GM12878 (cell line): Measurements from ENCODE around the gene RCOR1. TPM values are rescaled to one million over a fixed set of nuclear protein-coding genes. Genes with fewer than 3 reads are reported as not detected.
A peak's percentile ranks its signal among the peaks of the same experiment; 100 is the strongest.

Experiments used
- ATAC-seq: fragments of 200-7000 bp; cut with Tn5 transposase; 3 replicates; pipeline ENCODE4 v1.9.1; 2020; ENCODE audit warnings: mild to moderate bottlenecking, moderate library complexity
- BruUV-seq: library from RNA; stranded (reverse); fragments of 400-500 nt; replicated peaks from 2 replicates; lab custom pipeline; 2021; lab: Mats Ljungman, UMichigan
- CTCF ChIA-PET: fragments of 300-600 bp; sonication (Branson Sonifier 250); formaldehyde crosslinking; extraction: SDS; loops from one replicate; lab custom pipeline; 2021; ENCODE audit warnings: inconsistent platforms; lab: Yijun Ruan, JAX
- POLR2A ChIA-PET: fragments of 350-600 bp; formaldehyde crosslinking; extraction: SDS; loops from one replicate; lab custom pipeline; 2021; ENCODE audit warnings: inconsistent platforms; lab: Charles Lee
- RAD21 ChIA-PET: fragments of 300-600 bp; sonication (Branson Sonifier 250); formaldehyde crosslinking; loops from one replicate; lab custom pipeline; 2023; ENCODE audit warnings: antibody characterized with exemption; ENCODE audit not compliant: unreplicated experiment; lab: Charles Lee
- SMC1A ChIA-PET: fragments of 300-600 bp; sonication (Branson Sonifier 250); formaldehyde crosslinking; loops from one replicate; lab custom pipeline; 2023; ENCODE audit not compliant: unreplicated experiment, uncharacterized antibody; lab: Charles Lee
- DNase-seq: peaks from one replicate; pipeline ENCODE4 v3.0.0-alpha.2; 2011; ENCODE audit warnings: low read depth, low spot score
- FAIRE-seq: peaks from 3 replicates; lab custom pipeline; 2011; peaks lifted over from hg19 to GRCh38; lab: Jason Lieb, UNC
- H2AFZ ChIP-seq: 2 replicates; pipeline ENCODE4 v1.6.0; 2011; ENCODE audit warnings: low read depth, low read length, control low read depth; ENCODE audit not compliant: control insufficient read depth
- H3K27ac ChIP-seq: 2 replicates; pipeline ENCODE4 v1.5.1; 2011; ENCODE audit warnings: control low read depth; ENCODE audit not compliant: control insufficient read depth, insufficient read depth
- H3K27me3 ChIP-seq, 2 experiments: replicated peaks in 1 of 2; 2 replicates each; pipeline versions ENCODE4 v1.6.0 to v1.6.1; 2011; ENCODE audit warnings: low read length in 1 of 2; ENCODE audit not compliant: control insufficient read depth in 2 of 2, insufficient read depth in 2 of 2
- H3K36me3 ChIP-seq, 2 experiments: 2 replicates each; pipeline ENCODE4 v1.5.1; 2011; ENCODE audit warnings: low read length in 1 of 2; ENCODE audit not compliant: control insufficient read depth in 2 of 2, insufficient read depth in 2 of 2
- H3K4me1 ChIP-seq: 2 replicates; pipeline ENCODE4 v1.6.1; 2011; ENCODE audit warnings: mild to moderate bottlenecking, low read length, moderate library complexity, mixed read lengths; ENCODE audit not compliant: control insufficient read depth, insufficient read depth
- H3K4me2 ChIP-seq: 2 replicates; pipeline ENCODE4 v1.6.0; 2011; ENCODE audit warnings: control low read depth; ENCODE audit not compliant: control insufficient read depth, insufficient read depth
- H3K4me3 ChIP-seq: fragments of 200-600 bp; sonication (generic); 2 replicates; pipeline ENCODE4 v1.5.1; 2016
- H3K79me2 ChIP-seq: 2 replicates; pipeline ENCODE4 v1.6.0; 2011; ENCODE audit warnings: low read length; ENCODE audit not compliant: control insufficient read depth, insufficient read depth
- H3K9ac ChIP-seq: 2 replicates; pipeline ENCODE4 v1.8.0; 2011; ENCODE audit warnings: low read length, control low read depth, mixed read lengths; ENCODE audit not compliant: control insufficient read depth, insufficient read depth
- H3K9me3 ChIP-seq: replicated peaks from 3 replicates; pipeline ENCODE4 v1.5.1; 2011; ENCODE audit warnings: mild to moderate bottlenecking, low read length; ENCODE audit not compliant: control insufficient read depth, insufficient read depth
- H4K20me1 ChIP-seq: 2 replicates; pipeline ENCODE4 v1.6.0; 2011; ENCODE audit not compliant: control insufficient read depth, insufficient read depth
- CHD4 ChIP-seq: fragments of 200-600 bp; sonication (generic); IDR thresholded peaks from 2 replicates; pipeline ENCODE4 v1.6.1; 2016; ENCODE audit warnings: mild to moderate bottlenecking
- CTCF ChIP-seq, 3 experiments: IDR thresholded peaks in 2 of 3; conservative IDR thresholded peaks in 1 of 3; 2 replicates each; pipeline ENCODE4 v1.5.1; 2011; ENCODE audit warnings: low read depth in 3 of 3, low read length in 3 of 3, mild to moderate bottlenecking in 3 of 3, control low read depth in 2 of 3, moderate library complexity in 2 of 3, inconsistent platforms in 1 of 3, mixed read lengths in 1 of 3; ENCODE audit not compliant: control insufficient read depth in 2 of 3, insufficient read depth in 1 of 3; ENCODE audit errors: extremely low read depth in 1 of 3
- MTA2 ChIP-seq: fragments of 450-650 bp; IDR thresholded peaks from 2 replicates; pipeline ENCODE4 v1.6.1; 2016; ENCODE audit warnings: low read depth, mild to moderate bottlenecking, moderate library complexity
- PML ChIP-seq: IDR thresholded peaks from 2 replicates; pipeline ENCODE4 v1.6.1; 2012; ENCODE audit warnings: low read length, inconsistent platforms
- RAD21 ChIP-seq: IDR thresholded peaks from 2 replicates; pipeline ENCODE4 v1.6.1; 2011; ENCODE audit warnings: mild to moderate bottlenecking, low read depth, low read length, moderate library complexity; ENCODE audit not compliant: insufficient read depth
- SMC3 ChIP-seq: IDR thresholded peaks from 2 replicates; pipeline ENCODE4 v1.6.1; 2011; ENCODE audit warnings: low read length, improper control_type of control experiment, borderline replicate concordance
- WGBS: methylation state at CpG from one replicate; pipeline ENCODE4 v1.1.6; 2016; ENCODE audit warnings: low lambda C conversion rate; ENCODE audit not compliant: insufficient replicate concordance, insufficient coverage; ENCODE audit errors: missing lambda C conversion rate; 5-methylcytosine and 5-hydroxymethylcytosine counted together
- in situ Hi-C: fragments of 300-500 bp; cut with MboI; formaldehyde crosslinking; loops from 9 replicates; pipeline ENCODE4 v1.14.3; 2018; ENCODE audit warnings: mixed read lengths
- intact Hi-C: fragments of 100-400 bp; cut with micrococcal nuclease; formaldehyde crosslinking; loops from one replicate; pipeline ENCODE4 v1.14.2; 2022; ENCODE audit not compliant: unreplicated experiment
- polyA plus RNA-seq, 11 experiments: library from polyadenylated mRNA; depleted of rRNA in 4 of 11; unstranded in 6 of 11; stranded (reverse) in 5 of 11; fragments of >200 nt; fragmentation: Nextera tagmentation in 4 of 11; fragmentation: Illumina TruSeq in 1 of 11; extraction: Ambion mirVana in 4 of 11; extraction: Trizol in 1 of 11; gene quantifications; 1 replicate in 1 of 11; 2 replicates in 10 of 11; pipeline versions ENCODE4 v1.2.1 to v1.2.3, GENCODE V29; 2011 to 2016; ENCODE audit warnings: inconsistent platforms in 2 of 11, missing spikeins in 2 of 11, low read depth in 1 of 11
- total RNA-seq, 4 experiments: library from RNA; depleted of rRNA in 3 of 4; stranded (reverse); fragments of >200 nt in 3 of 4; fragmentation: Illumina TruSeq in 1 of 4; extraction: Trizol in 1 of 4; gene quantifications; 2 replicates each; pipeline versions ENCODE4 v1.2.1 to v1.2.3, GENCODE V29; 2013 to 2021
- TF ChIP-seq, protein P1 (sequence below): fragments of 450-650 bp; IDR thresholded peaks from 2 replicates; pipeline ENCODE4 v1.6.1; 2017; ENCODE audit warnings: mild to moderate bottlenecking

The RCOR1 gene
- total and polyA plus RNA-seq, 10 of the 15 experiments (the other 5 are each of a cell fraction or from before 2014, with no cell fraction given), result 1.6 to 12.2 (median 4.4) TPM

DNA sequence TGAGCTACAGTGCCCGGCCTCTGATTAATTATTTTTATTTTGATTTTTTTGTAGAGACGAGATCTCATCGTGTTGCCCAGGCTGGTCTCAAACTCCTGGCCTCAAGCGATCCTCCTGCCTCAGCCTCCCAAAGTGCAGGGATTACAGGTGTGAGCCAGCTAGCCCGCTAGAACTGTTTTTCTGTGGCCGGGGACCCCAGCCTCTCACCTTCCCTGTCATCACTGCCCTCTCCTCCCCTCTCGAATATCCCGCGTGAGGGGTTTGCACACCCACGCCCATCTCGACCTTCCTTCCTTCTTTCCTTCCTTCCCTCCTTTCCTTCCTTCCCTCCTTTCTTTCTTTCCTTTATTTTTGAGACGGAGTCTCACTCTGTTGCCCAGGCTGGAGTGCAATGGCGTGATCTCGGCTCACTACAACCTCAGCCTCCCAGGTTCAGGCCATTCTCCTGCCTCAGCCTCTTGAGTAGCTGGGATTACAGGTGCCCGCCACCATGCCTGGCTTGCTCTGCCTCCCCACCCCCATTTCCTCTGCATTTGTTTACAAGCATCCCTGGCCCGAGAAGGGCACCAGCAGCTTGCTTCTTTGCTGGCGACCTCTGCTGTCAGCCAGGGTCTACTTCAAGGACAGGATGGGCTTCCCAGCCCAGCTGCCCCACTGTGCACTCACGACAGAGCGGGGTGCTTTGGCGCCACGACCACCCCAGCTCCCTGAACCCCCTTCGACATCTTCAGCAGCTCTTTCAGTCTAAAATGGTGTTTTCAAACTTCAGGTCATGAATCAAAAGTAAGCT, 180.5 kb downstream of the RCOR1 start:
- no peaks in the 10 kb centered on the region for H3K27me3 ChIP-seq
- no peak overlapping the region for H3K4me3 ChIP-seq
- H2AFZ ChIP-seq, result no peak overlapping the region
- H3K4me1 ChIP-seq, result peaks cover 54% of the 10 kb centered on the region
- ATAC-seq, result no peak
- no peaks in the 10 kb centered on the region for H3K36me3 ChIP-seq
- H3K27ac ChIP-seq, result peak overlapping the region; percentile 34; the same call in 1 of the 2 replicates
- intact Hi-C loops, result loop anchor here (10.0 kb wide), 1 partner anchor 248 kb away; no protein-coding TSS in a partner anchor
- no peak for DNase-seq
- 62% methylated on average over 22 of the region's 22 CpGs for WGBS
- ChIA-PET CTCF (interaction anchor here (0.6 to 5.4 kb wide), 17 partner anchors 8 to 248 kb away, joined by 3 to 107 read pairs (median 6); no protein-coding TSS in a partner anchor), POLR2A (interaction anchor here (0.6 to 3.6 kb wide), 8 partner anchors 10 to 79 kb away, joined by 3 to 11 read pairs (median 6); no protein-coding TSS in a partner anchor), SMC1A (interaction anchor here (0.9 to 7.1 kb wide), 11 partner anchors 8 to 163 kb away, joined by 3 to 119 read pairs (median 4); no protein-coding TSS in a partner anchor), RAD21 (interaction anchor here (1.1 to 5.0 kb wide), 11 partner anchors 8 to 178 kb away, joined by 3 to 104 read pairs (median 5); no protein-coding TSS in a partner anchor)
- H3K9me3 ChIP-seq, result no peaks in the 10 kb centered on the region; the same call in 2 of the 3 replicates
- H3K79me2 ChIP-seq, result peaks cover 14% of the 10 kb centered on the region
- TF ChIP-seq SMC3, result peak; percentile 30; the same call in 1 of the 2 replicates
- no peak for TF ChIP-seq CHD4
- TF ChIP-seq MTA2, result no peak
- peak; percentile 55 for TF ChIP-seq RAD21
- peak; percentile 28 to 38 (median 30); a peak in 4 of 6 replicates for TF ChIP-seq CTCF (IDR thresholded peaks at IDR 0.05 in 2 of 3, conservative IDR thresholded peaks at IDR 0.05 in 1 of 3; ENCODE audit: control insufficient read depth in 2 of 3, extremely low read depth in 1 of 3, insufficient read depth in 1 of 3, low read depth in 3 of 3, low read length in 3 of 3)
- TF ChIP-seq, protein P1, sequence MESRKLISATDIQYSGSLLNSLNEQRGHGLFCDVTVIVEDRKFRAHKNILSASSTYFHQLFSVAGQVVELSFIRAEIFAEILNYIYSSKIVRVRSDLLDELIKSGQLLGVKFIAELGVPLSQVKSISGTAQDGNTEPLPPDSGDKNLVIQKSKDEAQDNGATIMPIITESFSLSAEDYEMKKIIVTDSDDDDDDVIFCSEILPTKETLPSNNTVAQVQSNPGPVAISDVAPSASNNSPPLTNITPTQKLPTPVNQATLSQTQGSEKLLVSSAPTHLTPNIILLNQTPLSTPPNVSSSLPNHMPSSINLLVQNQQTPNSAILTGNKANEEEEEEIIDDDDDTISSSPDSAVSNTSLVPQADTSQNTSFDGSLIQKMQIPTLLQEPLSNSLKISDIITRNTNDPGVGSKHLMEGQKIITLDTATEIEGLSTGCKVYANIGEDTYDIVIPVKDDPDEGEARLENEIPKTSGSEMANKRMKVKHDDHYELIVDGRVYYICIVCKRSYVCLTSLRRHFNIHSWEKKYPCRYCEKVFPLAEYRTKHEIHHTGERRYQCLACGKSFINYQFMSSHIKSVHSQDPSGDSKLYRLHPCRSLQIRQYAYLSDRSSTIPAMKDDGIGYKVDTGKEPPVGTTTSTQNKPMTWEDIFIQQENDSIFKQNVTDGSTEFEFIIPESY, result peak; percentile 38; the same call in 1 of the 2 replicates
- no peak for TF ChIP-seq PML
- FAIRE-seq, result no peak
- in situ Hi-C loops, result no loop called here
- no TSS peak for BruUV-seq
- H3K9ac ChIP-seq, result no peak overlapping the region
- no peak overlapping the region for H3K4me2 ChIP-seq
- H4K20me1 ChIP-seq, result no peaks in the 10 kb centered on the region
